Calu3 (cell line): ENCODE measurements around the gene GRIA4. TPM values are rescaled to one million over a fixed set of nuclear protein-coding genes. Genes with fewer than 3 reads are reported as not detected.

ENCODE experiments used
- BruUV-seq: library from RNA; stranded (reverse); fragments of 400-500 nt; replicated peaks from 2 replicates; lab custom pipeline; 2021; lab: Mats Ljungman, UMichigan
- CTCF ChIA-PET: fragments of 300-600 bp; sonication (Branson Sonifier 250); formaldehyde crosslinking; loops from one replicate; lab custom pipeline; 2022; ENCODE audit warnings: antibody characterized with exemption; lab: Charles Lee
- DNase-seq: peaks from one replicate; pipeline ENCODE4 v3.0.0; 2022
- H3K27ac Mint-ChIP-seq: one replicate; pipeline ENCODE4 v1.8.0; 2022; ENCODE audit warnings: mixed read lengths; ENCODE audit not compliant: unreplicated experiment
- H3K27me3 Mint-ChIP-seq: one replicate; pipeline ENCODE4 v1.8.0; 2022; ENCODE audit warnings: mixed read lengths; ENCODE audit not compliant: unreplicated experiment
- H3K36me3 Mint-ChIP-seq: one replicate; pipeline ENCODE4 v1.8.0; 2022; ENCODE audit warnings: mild to moderate bottlenecking, moderate library complexity, mixed read lengths; ENCODE audit not compliant: insufficient read depth, unreplicated experiment
- H3K4me1 Mint-ChIP-seq: one replicate; pipeline ENCODE4 v1.8.0; 2022; ENCODE audit warnings: mild to moderate bottlenecking, low read depth, mixed read lengths; ENCODE audit not compliant: unreplicated experiment
- H3K4me3 Mint-ChIP-seq: one replicate; pipeline ENCODE4 v1.8.0; 2022; ENCODE audit warnings: mild to moderate bottlenecking, low read depth, moderate library complexity, mixed read lengths; ENCODE audit not compliant: unreplicated experiment
- H3K9me3 Mint-ChIP-seq: one replicate; pipeline ENCODE4 v1.8.0; 2022; ENCODE audit warnings: low read depth, mixed read lengths; ENCODE audit not compliant: unreplicated experiment
- intact Hi-C: fragments of 100-400 bp; cut with micrococcal nuclease; formaldehyde crosslinking; loops from one replicate; pipeline ENCODE4 v1.10.0; 2022; ENCODE audit not compliant: unreplicated experiment
- total RNA-seq: library from RNA; stranded (reverse); gene quantifications from 2 replicates; pipeline ENCODE4 v1.2.3, GENCODE V29; 2022
- TF ChIP-seq, protein P1 (sequence below): fragments of 200-600 bp; IDR thresholded peaks from one replicate; pipeline ENCODE4 v1.8.0; 2022; ENCODE audit warnings: antibody characterized with exemption; ENCODE audit not compliant: unreplicated experiment

GRIA4 gene
- total RNA-seq, 1 experiment from 2014 or later = not detected

DNA sequence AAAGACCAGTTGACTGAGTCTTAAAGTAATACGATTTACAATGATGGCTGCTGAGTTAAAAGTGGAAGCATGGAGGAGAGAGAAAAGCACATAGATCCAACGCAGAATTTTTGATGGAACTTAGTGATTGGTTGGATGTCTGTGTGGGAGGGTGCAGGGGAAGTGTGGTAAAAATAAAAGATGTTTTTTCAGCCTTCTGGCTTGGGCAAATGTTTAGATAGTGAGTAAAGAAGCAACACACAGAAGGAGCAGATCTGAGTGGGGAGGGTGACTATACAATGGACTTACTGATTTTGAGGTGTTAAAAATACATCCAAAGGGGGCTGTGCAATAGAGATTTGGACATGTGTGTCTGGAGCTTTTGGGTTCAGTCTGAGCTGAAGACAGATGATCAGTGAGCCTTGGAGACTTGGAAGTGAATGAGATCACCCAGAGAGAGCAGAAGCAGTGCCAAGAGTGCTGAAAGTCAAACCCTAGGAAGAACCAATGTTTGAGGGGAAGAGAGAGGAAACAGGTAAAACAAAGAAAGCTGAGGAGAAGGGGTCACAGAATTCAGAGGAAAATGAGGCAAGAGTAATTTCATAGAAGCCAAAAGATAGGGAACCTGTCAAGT is 8.6 kb downstream of the GRIA4 start:
- no peak for DNase-seq
- CTCF ChIA-PET = no interaction called here
- H3K9me3 Mint-ChIP-seq = no peaks in the 10 kb centered on the region
- no peak overlapping the region for H3K4me3 Mint-ChIP-seq
- H3K4me1 Mint-ChIP-seq = no peaks in the 10 kb centered on the region
- no peaks in the 10 kb centered on the region for H3K36me3 Mint-ChIP-seq
- TF ChIP-seq, protein P1, sequence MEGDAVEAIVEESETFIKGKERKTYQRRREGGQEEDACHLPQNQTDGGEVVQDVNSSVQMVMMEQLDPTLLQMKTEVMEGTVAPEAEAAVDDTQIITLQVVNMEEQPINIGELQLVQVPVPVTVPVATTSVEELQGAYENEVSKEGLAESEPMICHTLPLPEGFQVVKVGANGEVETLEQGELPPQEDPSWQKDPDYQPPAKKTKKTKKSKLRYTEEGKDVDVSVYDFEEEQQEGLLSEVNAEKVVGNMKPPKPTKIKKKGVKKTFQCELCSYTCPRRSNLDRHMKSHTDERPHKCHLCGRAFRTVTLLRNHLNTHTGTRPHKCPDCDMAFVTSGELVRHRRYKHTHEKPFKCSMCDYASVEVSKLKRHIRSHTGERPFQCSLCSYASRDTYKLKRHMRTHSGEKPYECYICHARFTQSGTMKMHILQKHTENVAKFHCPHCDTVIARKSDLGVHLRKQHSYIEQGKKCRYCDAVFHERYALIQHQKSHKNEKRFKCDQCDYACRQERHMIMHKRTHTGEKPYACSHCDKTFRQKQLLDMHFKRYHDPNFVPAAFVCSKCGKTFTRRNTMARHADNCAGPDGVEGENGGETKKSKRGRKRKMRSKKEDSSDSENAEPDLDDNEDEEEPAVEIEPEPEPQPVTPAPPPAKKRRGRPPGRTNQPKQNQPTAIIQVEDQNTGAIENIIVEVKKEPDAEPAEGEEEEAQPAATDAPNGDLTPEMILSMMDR = no peak
- BruUV-seq = no TSS peak
- intact Hi-C loops = loop anchor here (5.0 kb wide), 1 partner anchor 941 kb away; no protein-coding TSS in a partner anchor
- H3K27me3 Mint-ChIP-seq = no peaks in the 10 kb centered on the region
- no peak overlapping the region for H3K27ac Mint-ChIP-seq

DNA sequence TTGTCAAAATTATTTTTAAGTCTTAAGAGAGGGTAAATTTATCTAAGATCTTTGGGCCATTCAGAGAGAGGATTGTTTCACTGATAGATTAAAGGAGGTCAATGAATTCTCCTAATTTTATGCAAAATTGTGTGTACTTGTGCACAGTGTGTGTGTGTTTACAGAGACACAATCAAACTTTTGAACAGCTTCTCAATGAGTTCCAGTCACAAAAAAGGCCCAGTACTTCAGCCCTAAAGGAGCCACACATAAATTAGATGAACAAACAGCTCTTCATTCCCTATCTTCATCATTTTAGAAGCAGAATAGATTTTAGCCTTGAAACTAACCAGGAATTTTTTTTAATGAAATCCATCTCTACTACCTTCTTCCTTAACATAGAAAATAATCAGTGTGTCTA is 9.7 kb downstream of the GRIA4 start:
- H3K9me3 Mint-ChIP-seq = no peaks in the 10 kb centered on the region
- intact Hi-C loops = loop anchor here (5.0 kb wide), 1 partner anchor 942 kb away; no protein-coding TSS in a partner anchor
- H3K4me3 Mint-ChIP-seq = no peak overlapping the region
- no TSS peak for BruUV-seq
- no peak for DNase-seq
- no peaks in the 10 kb centered on the region for H3K4me1 Mint-ChIP-seq
- H3K27ac Mint-ChIP-seq = no peak overlapping the region
- CTCF ChIA-PET = no interaction called here
- no peaks in the 10 kb centered on the region for H3K27me3 Mint-ChIP-seq
- TF ChIP-seq, protein P1 = no peak
- no peaks in the 10 kb centered on the region for H3K36me3 Mint-ChIP-seq

- H3K4me1 Mint-ChIP-seq = no peaks in the 10 kb centered on the region
- no peak for DNase-seq
- no TSS peak for BruUV-seq
- no peaks in the 10 kb centered on the region for H3K9me3 Mint-ChIP-seq
- H3K27ac Mint-ChIP-seq = no peak overlapping the region
- no peaks in the 10 kb centered on the region for H3K27me3 Mint-ChIP-seq
- H3K36me3 Mint-ChIP-seq = no peaks in the 10 kb centered on the region
- no peak overlapping the region for H3K4me3 Mint-ChIP-seq
- TF ChIP-seq, protein P1 = no peak
- CTCF ChIA-PET = no interaction called here
- intact Hi-C loops = no loop called here
Measured at GRCh38 chr11:105622016-105622415, 12.1 kb downstream of the GRIA4 start.

DNA sequence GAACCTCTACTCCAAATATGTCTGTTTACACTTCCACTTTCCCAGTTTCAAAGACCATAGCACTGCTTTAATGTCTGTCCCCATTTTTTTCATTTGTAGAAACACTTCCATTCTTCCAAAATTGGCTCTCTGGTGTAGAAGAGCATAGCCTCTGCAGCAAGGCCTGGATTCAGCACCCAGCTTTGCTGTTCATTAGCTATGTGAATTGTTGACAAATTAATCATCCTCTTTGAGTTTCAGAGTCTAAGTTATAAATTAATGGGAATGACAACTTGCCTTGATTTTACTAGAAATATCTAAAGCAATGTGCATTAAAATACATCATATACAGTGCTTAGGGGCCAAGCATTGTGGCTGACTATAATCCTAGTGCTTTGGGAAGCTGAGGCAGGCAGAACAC is 22.4 kb downstream of the GRIA4 start:
- H3K4me3 Mint-ChIP-seq = no peak overlapping the region
- no peaks in the 10 kb centered on the region for H3K9me3 Mint-ChIP-seq
- H3K4me1 Mint-ChIP-seq = peaks cover 9% of the 10 kb centered on the region
- no TSS peak for BruUV-seq
- H3K36me3 Mint-ChIP-seq = no peaks in the 10 kb centered on the region
- DNase-seq = no peak
- CTCF ChIA-PET = no interaction called here
- no peak overlapping the region for H3K27ac Mint-ChIP-seq
- intact Hi-C loops = no loop called here
- no peaks in the 10 kb centered on the region for H3K27me3 Mint-ChIP-seq
- TF ChIP-seq, protein P1 = no peak
